GM13977 (cell line): ENCODE results near the gene CHERP.
"Not testable (repeated sequence)": the region's sequence is repeated elsewhere in the genome, so short reads cannot be mapped to it uniquely, and the experiment has no call there.

Experiments used
- DNase-seq: peaks from one replicate; pipeline ENCODE4 v3.0.0; 2012; ENCODE audit warnings: low spot score
- in situ Hi-C: fragments of 300-500 bp; cut with MboI; formaldehyde crosslinking; loops from one replicate; pipeline ENCODE4 v1.12.0; 2022; ENCODE audit warnings: low sequenced_read_pairs, low pct_unique_long_range_greater_than_20kb, mixed read lengths, inconsistent platforms; ENCODE audit not compliant: unreplicated experiment
- TF ChIP-seq, protein P1 (sequence below): IDR thresholded peaks from 2 replicates; pipeline ENCODE4 v1.5.1; 2012; ENCODE audit warnings: mild to moderate bottlenecking, control low read depth; ENCODE audit not compliant: insufficient read depth; ENCODE audit errors: extremely low read depth, missing control alignments

CHERP gene

DNA sequence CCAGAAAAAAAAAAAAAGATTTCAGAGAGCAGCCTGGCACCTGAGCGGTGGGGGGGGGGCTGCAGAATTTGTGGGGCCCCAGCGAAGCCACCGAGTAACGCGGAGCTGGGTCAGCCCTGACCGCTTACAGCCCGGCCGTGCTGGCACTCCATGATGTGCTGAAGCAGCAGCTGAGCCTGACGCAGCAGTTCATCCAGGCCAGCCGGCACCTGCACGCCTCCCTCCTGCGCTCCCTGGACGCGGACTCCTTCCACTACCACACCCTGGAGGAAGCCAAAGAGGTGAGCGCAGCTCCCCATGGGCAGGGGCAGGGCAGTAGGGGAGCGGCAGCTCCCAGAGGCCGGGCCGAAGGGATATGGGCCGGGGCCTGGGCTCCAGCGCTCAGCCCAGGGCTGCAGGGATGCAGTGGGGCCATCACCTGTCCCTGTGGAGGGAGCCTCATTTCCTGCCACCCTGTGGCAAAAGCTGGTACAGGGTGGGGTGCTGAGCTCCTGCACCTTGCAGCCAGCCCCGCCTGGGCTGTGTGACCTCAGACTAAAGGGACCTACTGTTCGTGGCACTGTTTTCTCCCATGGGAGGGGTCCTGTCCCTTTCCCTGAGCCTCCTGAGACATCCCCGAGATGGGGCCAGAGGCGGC is 27.7 kb downstream of the CHERP start:
- in situ Hi-C loops, result no loop called here
- TF ChIP-seq, protein P1, sequence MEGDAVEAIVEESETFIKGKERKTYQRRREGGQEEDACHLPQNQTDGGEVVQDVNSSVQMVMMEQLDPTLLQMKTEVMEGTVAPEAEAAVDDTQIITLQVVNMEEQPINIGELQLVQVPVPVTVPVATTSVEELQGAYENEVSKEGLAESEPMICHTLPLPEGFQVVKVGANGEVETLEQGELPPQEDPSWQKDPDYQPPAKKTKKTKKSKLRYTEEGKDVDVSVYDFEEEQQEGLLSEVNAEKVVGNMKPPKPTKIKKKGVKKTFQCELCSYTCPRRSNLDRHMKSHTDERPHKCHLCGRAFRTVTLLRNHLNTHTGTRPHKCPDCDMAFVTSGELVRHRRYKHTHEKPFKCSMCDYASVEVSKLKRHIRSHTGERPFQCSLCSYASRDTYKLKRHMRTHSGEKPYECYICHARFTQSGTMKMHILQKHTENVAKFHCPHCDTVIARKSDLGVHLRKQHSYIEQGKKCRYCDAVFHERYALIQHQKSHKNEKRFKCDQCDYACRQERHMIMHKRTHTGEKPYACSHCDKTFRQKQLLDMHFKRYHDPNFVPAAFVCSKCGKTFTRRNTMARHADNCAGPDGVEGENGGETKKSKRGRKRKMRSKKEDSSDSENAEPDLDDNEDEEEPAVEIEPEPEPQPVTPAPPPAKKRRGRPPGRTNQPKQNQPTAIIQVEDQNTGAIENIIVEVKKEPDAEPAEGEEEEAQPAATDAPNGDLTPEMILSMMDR, result no peak

DNA sequence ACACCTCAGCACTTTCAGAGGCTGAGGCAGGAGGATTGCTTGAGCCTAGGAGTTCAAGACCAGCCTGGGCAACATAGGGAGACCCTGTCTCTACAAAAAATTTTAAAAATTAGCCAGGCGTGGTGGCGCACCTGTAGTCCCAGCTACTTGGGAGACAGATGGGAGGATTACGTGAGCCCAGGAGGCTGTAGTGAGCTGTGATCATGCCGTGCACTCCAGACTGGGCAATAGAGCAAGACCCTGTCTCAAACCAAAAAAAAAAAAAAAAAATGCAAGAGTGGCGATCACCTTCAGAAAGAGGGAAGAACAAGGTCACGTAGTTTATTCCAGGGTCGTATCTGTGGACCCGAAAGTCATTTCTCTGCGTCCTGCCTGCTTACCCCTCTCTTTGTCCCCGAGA is 29.6 kb downstream of the CHERP start:
- DNase-seq, in situ Hi-C loops: not testable (repeated sequence)

More for the DNA sequence above, 27.7 kb downstream of the CHERP start:
- DNase-seq, result no peak

DNA sequence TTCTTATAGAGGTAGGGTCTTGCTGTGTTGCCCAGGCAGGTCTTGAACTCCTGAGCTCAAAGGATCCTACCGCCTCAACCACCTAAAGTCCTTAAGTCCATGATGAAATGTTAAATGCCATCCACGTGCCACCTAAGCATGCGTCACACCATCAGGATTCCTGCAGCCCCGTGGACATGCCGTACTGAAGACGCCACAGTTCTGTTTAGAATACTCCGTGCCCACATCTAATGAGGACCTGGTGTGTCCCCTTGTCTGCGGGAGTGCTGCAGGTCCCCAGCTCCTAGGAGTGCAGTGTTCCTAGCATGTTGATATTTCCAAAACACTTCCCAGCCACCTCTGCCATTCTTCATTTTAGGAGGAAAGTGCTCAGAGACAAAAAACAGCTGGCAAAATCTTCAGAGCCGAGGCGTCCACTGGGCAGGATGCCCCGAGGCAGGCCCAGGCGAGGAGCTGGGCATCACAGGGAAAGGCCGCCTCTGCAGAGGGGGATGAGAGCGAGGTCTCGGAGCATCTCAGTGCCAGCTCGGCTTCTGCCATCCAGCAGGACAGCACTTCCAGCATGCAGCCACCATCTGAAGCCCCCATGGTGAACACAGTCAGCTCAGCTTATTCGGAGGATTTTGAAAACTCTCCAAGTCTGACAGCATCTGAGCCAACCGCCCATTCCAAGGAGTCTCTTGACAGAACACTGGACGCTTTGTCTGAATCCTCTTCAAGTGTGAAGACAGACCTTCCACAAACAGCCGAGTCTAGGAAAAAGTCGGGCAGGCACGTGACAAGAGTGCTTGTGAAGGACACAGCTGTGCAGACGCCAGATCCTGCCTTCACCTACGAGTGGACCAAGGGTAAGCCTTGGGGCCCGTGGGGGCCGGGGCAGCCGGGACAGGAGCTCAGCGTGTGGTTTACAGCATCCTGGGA is 32.8 kb downstream of the CHERP start:
- in situ Hi-C loops, result no loop called here
- DNase-seq, result no peak
- TF ChIP-seq, protein P1, result no peak

DNA sequence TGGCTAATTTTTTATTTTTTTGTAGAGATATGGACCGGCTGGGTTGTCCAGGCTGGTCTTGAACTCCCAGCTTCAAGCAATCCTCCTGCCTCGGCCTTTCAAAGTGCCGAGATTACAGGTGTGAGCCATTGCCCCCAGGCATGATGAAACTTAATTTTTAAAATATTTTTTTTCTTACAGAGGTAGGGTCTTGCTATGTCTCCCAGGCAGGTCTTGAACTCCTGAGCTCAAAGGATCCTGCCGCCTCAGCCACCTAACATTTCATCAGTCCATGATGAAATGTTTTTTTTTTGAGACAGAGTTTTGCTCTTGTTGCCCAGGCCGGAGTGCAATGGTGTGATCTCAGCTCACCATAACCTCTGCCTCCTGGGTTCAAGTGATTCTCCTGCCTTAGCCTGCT is 33.7 kb downstream of the CHERP start:
- in situ Hi-C loops, result no loop called here
- DNase-seq, result no peak

DNA sequence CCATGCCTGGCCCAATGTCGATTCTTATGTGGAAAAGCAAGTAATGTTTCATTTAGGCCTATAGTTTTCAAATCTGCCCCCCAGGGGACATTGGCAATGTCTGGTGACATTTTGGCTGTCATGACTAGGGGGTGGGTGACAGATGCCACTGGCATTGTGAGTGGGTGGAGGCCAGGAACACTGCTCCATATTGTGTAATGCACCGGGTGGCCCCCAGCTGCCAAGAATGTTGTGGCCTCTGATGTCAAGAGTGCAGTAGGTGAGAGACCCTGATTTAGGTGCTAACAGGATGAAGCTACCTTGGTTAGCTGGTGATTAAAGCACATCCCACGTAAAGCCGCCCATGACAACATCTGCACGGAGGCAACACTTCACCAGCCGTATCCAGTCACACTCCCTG is 35.3 kb downstream of the CHERP start:
- in situ Hi-C loops, result no loop called here
- DNase-seq, result no peak
- TF ChIP-seq, protein P1, result no peak

More for the DNA sequence above, 33.7 kb downstream of the CHERP start:
- TF ChIP-seq, protein P1, result no peak

DNA sequence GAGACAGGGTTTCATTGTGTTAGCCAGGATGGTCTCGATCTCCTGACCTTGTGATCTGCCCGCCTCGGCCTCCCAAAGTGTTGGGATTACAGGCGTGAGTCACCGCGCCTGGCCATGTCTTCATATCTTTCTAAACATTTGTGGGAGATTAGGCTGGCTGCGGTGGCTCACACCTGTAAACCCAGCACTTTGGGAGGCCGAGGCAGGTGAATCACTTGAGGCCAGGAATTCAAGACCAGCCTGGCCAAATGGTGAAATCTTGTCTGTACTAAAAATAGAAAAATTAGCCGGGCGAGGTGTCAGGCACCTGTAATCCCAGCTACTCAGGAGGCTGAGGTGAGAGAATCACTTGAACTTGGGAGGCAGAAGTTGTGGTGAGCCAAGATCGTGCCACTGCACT is 36.1 kb downstream of the CHERP start:
- in situ Hi-C loops, DNase-seq: not testable (repeated sequence)

DNA sequence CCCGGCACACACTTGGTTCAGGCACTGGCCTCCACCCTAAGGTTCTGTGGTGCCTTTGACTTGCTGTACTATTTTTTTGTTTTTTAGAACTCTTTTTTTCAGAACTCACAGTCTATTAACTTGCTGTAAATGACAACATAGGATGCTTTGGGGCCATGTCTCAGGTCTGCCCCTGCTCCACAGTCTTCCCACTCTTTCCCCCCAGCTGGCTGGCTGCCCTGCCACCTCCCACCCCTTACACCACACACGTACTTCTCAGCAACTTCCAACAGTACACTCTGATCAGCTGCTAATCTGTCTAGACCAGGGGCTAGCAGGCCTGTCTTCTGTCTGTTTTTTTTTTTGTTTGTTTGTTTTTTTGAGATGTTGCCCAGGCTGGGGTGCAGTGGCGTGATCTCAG is 38.0 kb downstream of the CHERP start:
- in situ Hi-C loops, result no loop called here
- DNase-seq, result no peak
- TF ChIP-seq, protein P1, result no peak
